ENCODE data around the gene BTBD6. TPM values are rescaled to one million over a fixed set of nuclear protein-coding genes. Genes with fewer than 3 reads are reported as not detected.

BTBD6 gene
- total and polyA plus RNA-seq, 4 donors, result 30.9 to 54.1 (median 47.8) TPM

DNA sequence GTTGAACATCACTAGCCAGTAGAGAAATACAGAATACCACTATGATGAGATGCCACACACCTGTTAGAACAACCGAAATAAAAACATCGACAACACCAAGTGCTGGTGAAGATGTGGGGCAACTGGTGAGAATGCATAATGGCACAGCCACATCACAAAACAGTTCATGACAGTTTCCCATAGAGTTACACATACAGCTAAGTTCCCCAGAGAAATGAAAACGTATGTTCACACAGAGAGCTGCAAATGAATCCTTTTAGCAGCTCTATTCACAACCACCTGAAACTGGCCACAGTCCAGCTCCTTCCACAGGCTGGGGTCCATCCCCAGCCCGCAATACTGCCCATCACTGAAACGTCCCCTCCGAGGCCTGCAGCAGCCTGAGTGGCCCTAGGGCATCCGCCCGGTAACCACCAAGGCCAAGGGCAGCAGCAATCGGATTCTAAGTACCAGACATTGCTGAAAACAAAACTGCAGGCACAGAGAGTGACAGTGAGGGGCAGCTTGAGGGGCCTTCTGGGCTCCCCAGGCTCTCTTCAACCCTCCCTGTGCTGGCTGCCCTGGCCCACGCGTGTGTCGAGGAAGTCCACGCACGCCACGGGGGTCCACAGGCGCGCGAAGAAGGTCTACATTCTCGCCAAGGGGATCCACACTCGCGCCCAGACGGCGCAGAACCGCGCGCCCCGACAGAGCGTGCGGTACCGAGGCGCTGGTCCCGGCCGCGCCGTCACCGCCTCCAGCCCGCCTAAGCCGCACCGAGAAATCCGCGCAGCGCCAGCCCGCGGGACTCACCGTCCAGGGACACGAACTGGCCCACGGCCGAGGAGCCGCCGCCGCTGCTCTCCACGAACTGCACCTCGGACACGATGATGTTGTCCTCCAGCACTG, 51.6 kb downstream of the BTBD6 start:
- ATAC-seq (ENCODE audit: insufficient read depth, low FRiP score) (no peak), DNase-seq (no peak)
- H3K27me3 ChIP-seq (ENCODE audit: control insufficient read depth in 3 of 3, insufficient read depth in 3 of 3, low read length in 2 of 3), result no peaks in the 10 kb centered on the region
- TF ChIP-seq, protein P1, sequence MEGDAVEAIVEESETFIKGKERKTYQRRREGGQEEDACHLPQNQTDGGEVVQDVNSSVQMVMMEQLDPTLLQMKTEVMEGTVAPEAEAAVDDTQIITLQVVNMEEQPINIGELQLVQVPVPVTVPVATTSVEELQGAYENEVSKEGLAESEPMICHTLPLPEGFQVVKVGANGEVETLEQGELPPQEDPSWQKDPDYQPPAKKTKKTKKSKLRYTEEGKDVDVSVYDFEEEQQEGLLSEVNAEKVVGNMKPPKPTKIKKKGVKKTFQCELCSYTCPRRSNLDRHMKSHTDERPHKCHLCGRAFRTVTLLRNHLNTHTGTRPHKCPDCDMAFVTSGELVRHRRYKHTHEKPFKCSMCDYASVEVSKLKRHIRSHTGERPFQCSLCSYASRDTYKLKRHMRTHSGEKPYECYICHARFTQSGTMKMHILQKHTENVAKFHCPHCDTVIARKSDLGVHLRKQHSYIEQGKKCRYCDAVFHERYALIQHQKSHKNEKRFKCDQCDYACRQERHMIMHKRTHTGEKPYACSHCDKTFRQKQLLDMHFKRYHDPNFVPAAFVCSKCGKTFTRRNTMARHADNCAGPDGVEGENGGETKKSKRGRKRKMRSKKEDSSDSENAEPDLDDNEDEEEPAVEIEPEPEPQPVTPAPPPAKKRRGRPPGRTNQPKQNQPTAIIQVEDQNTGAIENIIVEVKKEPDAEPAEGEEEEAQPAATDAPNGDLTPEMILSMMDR (IDR thresholded peaks at IDR 0.05; ENCODE audit: control extremely low read depth, extremely low read depth), result no peak
- peaks cover 0 to 1% (median 0%) of the 10 kb centered on the region in 4 donors for H3K9me3 ChIP-seq (ENCODE audit: control insufficient read depth in 4 of 4, insufficient read depth in 3 of 4, low read length in 3 of 4)
- H3K4me1 ChIP-seq (ENCODE audit: control insufficient read depth in 5 of 5, insufficient read depth in 5 of 5, low read length in 5 of 5), result peaks cover 0 to 8% (median 4%) of the 10 kb centered on the region in 5 donors
- H3K4me3 ChIP-seq, result peak overlapping the region; percentile 90
- WGBS, 2 donors, result 7 to 8% methylated on average over 53 to 54 of the region's 54 CpGs
- peak overlapping the region; percentile 97 to 98 for H3K27ac ChIP-seq (ENCODE audit: low read depth in 1 of 2, low read length in 1 of 2)
- H3K36me3 ChIP-seq (ENCODE audit: control insufficient read depth in 4 of 4, insufficient read depth in 4 of 4, low read length in 4 of 4), result no peaks in the 10 kb centered on the region
- H3K9ac ChIP-seq (ENCODE audit: insufficient read depth in 1 of 2, low read length in 2 of 2), result peak overlapping the region; percentile 40 to 84

Other genes with a start within 250 kb of the BTBD6 start
- gene CDCA4, start 227.4 kb upstream of the BTBD6 start, total RNA-seq, result 1 to 10 TPM; 7.5 to 8.4 TPM
- gene CDCA4, start 227.4 kb upstream of the BTBD6 start, polyA plus RNA-seq, result 1 to 10 TPM; 8.0 to 9.8 TPM
- 1 to 10 TPM; 4.4 to 6.9 TPM for gene GPR132, start 183.1 kb upstream of the BTBD6 start, total RNA-seq
- gene GPR132, start 183.1 kb upstream of the BTBD6 start, polyA plus RNA-seq, result 10 to 100 TPM in 1 of 2 donors, 1 to 10 TPM in 1; 2.3 to 19.5 TPM
- gene JAG2, start 79.8 kb upstream of the BTBD6 start, total RNA-seq, result 10 to 100 TPM; 32.1 to 35.1 TPM
- gene JAG2, start 79.8 kb upstream of the BTBD6 start, polyA plus RNA-seq, result 10 to 100 TPM; 14.1 to 23.6 TPM
- gene NUDT14, start 67.2 kb upstream of the BTBD6 start, total RNA-seq, result 10 to 100 TPM; 29.8 to 80.7 TPM
- 10 to 100 TPM; 27.7 to 72.7 TPM for gene NUDT14, start 67.2 kb upstream of the BTBD6 start, polyA plus RNA-seq
- 10 to 100 TPM; 44.0 to 55.3 TPM for gene BRF1, start 52.5 kb downstream of the BTBD6 start, total RNA-seq
- gene BRF1, start 52.5 kb downstream of the BTBD6 start, polyA plus RNA-seq, result 10 to 100 TPM; 14.2 to 30.4 TPM
- 10 to 100 TPM; 57.8 to 84.2 TPM for gene PACS2, start 66.2 kb downstream of the BTBD6 start, total RNA-seq
- 10 to 100 TPM; 37.9 to 87.2 TPM for gene PACS2, start 66.2 kb downstream of the BTBD6 start, polyA plus RNA-seq
- gene TEX22, start 150.0 kb downstream of the BTBD6 start, total RNA-seq, result 1 to 10 TPM in 1 of 2 donors, under 1 TPM in 1; 0.40 to 2.1 TPM
- gene TEX22, start 150.0 kb downstream of the BTBD6 start, polyA plus RNA-seq, result under 1 TPM; 0.17 to 0.18 TPM
- 100 to 1,000 TPM in 1 of 2 donors, 10 to 100 TPM in 1; 64.7 to 113 TPM for gene MTA1, start 171.3 kb downstream of the BTBD6 start, total RNA-seq
- 10 to 100 TPM; 40.2 to 62.6 TPM for gene MTA1, start 171.3 kb downstream of the BTBD6 start, polyA plus RNA-seq
- gene CRIP2, start 226.3 kb downstream of the BTBD6 start, total RNA-seq, result 100 to 1,000 TPM; 135 to 267 TPM
- 100 to 1,000 TPM; 194 to 216 TPM for gene CRIP2, start 226.3 kb downstream of the BTBD6 start, polyA plus RNA-seq
- gene CRIP1, start 238.4 kb downstream of the BTBD6 start, total RNA-seq, result 100 to 1,000 TPM in 1 of 2 donors, 10 to 100 TPM in 1; 72.8 to 422 TPM
- gene CRIP1, start 238.4 kb downstream of the BTBD6 start, polyA plus RNA-seq, result 100 to 1,000 TPM; 181 to 465 TPM
- gene TEDC1, start 242.7 kb downstream of the BTBD6 start, total RNA-seq, result 10 to 100 TPM in 1 of 2 donors, 1 to 10 TPM in 1; 5.8 to 20.8 TPM
- gene TEDC1, start 242.7 kb downstream of the BTBD6 start, polyA plus RNA-seq, result 10 to 100 TPM; 12.8 to 16.0 TPM